Fibroblast of peridontal ligament (primary cell): ENCODE results near the gene SEC23IP.

Source experiments
- DNase-seq: peaks from one replicate; pipeline ENCODE4 v3.0.0-alpha.2; 2010; ENCODE audit errors: extremely low read depth

Gene SEC23IP

GRCh38 chr10:119940487-119940886, 48.0 kb downstream of the SEC23IP start:
- peak; percentile 27 for DNase-seq

GRCh38 chr10:119942973-119943372, 50.4 kb downstream of the SEC23IP start:
- peak; percentile 57 for DNase-seq

GRCh38 chr10:119945805-119946204, 53.3 kb downstream of the SEC23IP start:
- no peak for DNase-seq

- DNase-seq, result peak; percentile 39
Measured at GRCh38 chr10:119947300-119947699, 54.8 kb downstream of the SEC23IP start.

- DNase-seq, result no peak
Measured at GRCh38 chr10:119957451-119957850, 64.9 kb downstream of the SEC23IP start.

- no peak for DNase-seq
Measured at GRCh38 chr10:119962837-119963236, 70.3 kb downstream of the SEC23IP start.

- DNase-seq, result no peak
Measured at GRCh38 chr10:119967066-119967465, 74.5 kb downstream of the SEC23IP start.

- DNase-seq, result no peak
Measured at GRCh38 chr10:119969609-119970008, 77.1 kb downstream of the SEC23IP start.

- DNase-seq, result no peak
Measured at GRCh38 chr10:119970107-119970506, 77.6 kb downstream of the SEC23IP start.

GRCh38 chr10:119970963-119971362, 78.4 kb downstream of the SEC23IP start:
- no peak for DNase-seq

GRCh38 chr10:119973281-119973680, 80.8 kb downstream of the SEC23IP start:
- DNase-seq, result no peak

- DNase-seq, result no peak
Measured at GRCh38 chr10:119976421-119976820, 83.9 kb downstream of the SEC23IP start.

- DNase-seq, result no peak
Measured at GRCh38 chr10:119980956-119981750, 88.6 kb downstream of the SEC23IP start.

GRCh38 chr10:119981826-119982225, 89.3 kb downstream of the SEC23IP start:
- no peak for DNase-seq

GRCh38 chr10:119988333-119988732, 95.8 kb downstream of the SEC23IP start:
- DNase-seq, result no peak

GRCh38 chr10:119989966-119990365, 97.4 kb downstream of the SEC23IP start:
- DNase-seq, result no peak

- DNase-seq, result no peak
Measured at GRCh38 chr10:119991066-119991465, 98.5 kb downstream of the SEC23IP start.

- no peak for DNase-seq
Measured at GRCh38 chr10:119991816-119992215, 99.3 kb downstream of the SEC23IP start.
